ENCODE data around the gene TEX10. TPM values are rescaled to one million over a fixed set of nuclear protein-coding genes. Genes with fewer than 3 reads are reported as not detected.

The TEX10 gene
- total and polyA plus RNA-seq, 2 of the 13 experiments (the other 11 are each of a cell fraction or from before 2014, with no cell fraction given) = 18.1 to 38.7 TPM

DNA sequence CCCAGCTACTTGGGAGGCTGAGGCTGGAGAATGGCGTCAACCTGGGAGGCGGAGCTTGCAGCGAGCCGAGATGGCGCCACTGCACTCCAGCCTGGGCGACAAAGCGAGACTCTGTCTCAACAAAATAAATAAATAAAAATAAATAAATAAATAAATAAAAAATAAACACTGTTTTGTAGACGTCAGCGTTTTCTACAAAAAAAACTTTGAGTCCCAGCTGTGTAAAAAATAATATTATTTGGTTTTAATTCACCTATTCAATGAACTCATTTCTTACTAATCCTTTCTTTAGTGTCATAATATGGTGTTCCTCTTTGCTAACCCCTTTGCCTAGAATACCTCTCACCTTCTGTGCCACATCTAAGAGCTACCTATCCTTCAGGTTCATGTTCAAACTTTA, 44.0 kb upstream of the TEX10 start:
- Histone ChIP-seq H3K79me2 (ENCODE audit: insufficient read depth, low read length) (no peaks in the 10 kb centered on the region), H3K4me1 (ENCODE audit: insufficient read depth, low read length) (no peaks in the 10 kb centered on the region), H4K20me1 (ENCODE audit: insufficient read depth, low read length) (no peaks in the 10 kb centered on the region), H3K36me3 (replicated peaks in 1 of 2; ENCODE audit: control insufficient read depth in 1 of 2, insufficient read depth in 2 of 2, low read length in 2 of 2) (no peaks in the 10 kb centered on the region), H3K9me3 (ENCODE audit: low read length) (no peaks in the 10 kb centered on the region), H2AFZ (ENCODE audit: low read length) (no peak overlapping the region), H3K4me3 (replicated peaks in 1 of 3; ENCODE audit: insufficient read depth in 1 of 3, low read depth in 2 of 3, low read length in 3 of 3) (no peak overlapping the region), H3K9ac (ENCODE audit: insufficient read depth, low read depth, low read length) (no peak overlapping the region), H3K27me3 (ENCODE audit: control insufficient read depth in 1 of 2, insufficient read depth in 2 of 2, low read length in 2 of 2) (no peaks in the 10 kb centered on the region; a peak in 1 of 5 replicates), H3K27ac (ENCODE audit: extremely low read length, insufficient read depth, low read length) (no peak overlapping the region), H3K4me2 (ENCODE audit: low read depth, low read length) (no peak overlapping the region)
- in situ Hi-C loops (cut with HindIII; ENCODE audit: extremely low pct_ligation_motif_present, low pct_unique_long_range_greater_than_20kb) (no loop called here), intact Hi-C loops (cut with micrococcal nuclease; ENCODE audit: unreplicated experiment) (no loop called here)
- POLR2A ChIA-PET = no interaction called here
- TF ChIP-seq ZNF10 (CRISPR knock-in tag; IDR thresholded peaks at IDR 0.05; ENCODE audit: borderline replicate concordance, low read depth) = no peak
- TF ChIP-seq MAFK (conservative IDR thresholded peaks at IDR 0.05 in 1 of 2, IDR thresholded peaks at IDR 0.05 in 1 of 2; ENCODE audit: low read length in 2 of 2) = peak; percentile 28 to 76; a peak in 2 of 4 replicates
- peak; percentile 31; the same call in 1 of the 2 replicates for TF ChIP-seq MAFF (IDR thresholded peaks at IDR 0.05; ENCODE audit: low read depth, low read length)
- DNase-seq (ENCODE audit: low spot score) (no peak), FAIRE-seq (no peak), ATAC-seq (no peak)
- BruUV-seq (replicated peaks) = no TSS peak
- CTCF ChIA-PET (ENCODE audit: low intra/inter-chr PET ratio, low total read pairs) = no interaction called here
- 88% methylated on average over 9 of the region's 9 CpGs for WGBS (ENCODE audit: low lambda C conversion rate)

DNA sequence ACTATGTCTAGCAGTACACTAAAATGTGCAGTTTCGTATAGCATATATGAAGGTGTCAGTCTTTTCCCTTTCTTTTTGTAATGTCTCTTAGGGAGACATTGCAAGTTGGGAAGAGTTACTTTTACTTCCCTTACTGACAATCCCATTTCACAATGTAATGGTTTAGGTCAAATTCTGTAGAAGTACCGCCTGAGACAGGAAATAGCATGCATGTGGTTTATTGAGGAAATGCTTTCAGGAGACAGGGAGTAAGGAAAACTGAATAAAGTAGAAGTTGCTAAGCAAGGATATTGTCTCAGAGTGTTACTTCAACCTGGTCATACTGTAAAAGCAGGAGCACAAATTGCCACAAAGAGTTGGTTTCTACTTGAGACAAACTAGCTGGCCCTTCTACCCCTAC, 42.1 kb upstream of the TEX10 start:
- no peaks in the 10 kb centered on the region; a peak in 1 of 5 replicates for H3K27me3 ChIP-seq (ENCODE audit: control insufficient read depth in 1 of 2, insufficient read depth in 2 of 2, low read length in 2 of 2)
- no peak overlapping the region for H3K4me3 ChIP-seq (replicated peaks in 1 of 3; ENCODE audit: insufficient read depth in 1 of 3, low read depth in 2 of 3, low read length in 3 of 3)
- no peak for DNase-seq (ENCODE audit: low spot score)
- POLR2A ChIA-PET = no interaction called here
- ATAC-seq = no peak
- WGBS (ENCODE audit: low lambda C conversion rate) = 94% methylated on average over 2 of the region's 2 CpGs
- H3K4me2 ChIP-seq (ENCODE audit: low read depth, low read length) = no peak overlapping the region
- no peaks in the 10 kb centered on the region for H3K9me3 ChIP-seq (ENCODE audit: low read length)
- TF ChIP-seq ZNF264 (CRISPR knock-in tag; IDR thresholded peaks at IDR 0.05) = no peak
- TF ChIP-seq KAT7 (CRISPR knock-in tag; IDR thresholded peaks at IDR 0.05; ENCODE audit: borderline replicate concordance) = no peak
- CTCF ChIA-PET (ENCODE audit: low intra/inter-chr PET ratio, low total read pairs) = no interaction called here
- intact Hi-C loops (cut with micrococcal nuclease; ENCODE audit: unreplicated experiment) (no loop called here), in situ Hi-C loops (cut with HindIII; ENCODE audit: extremely low pct_ligation_motif_present, low pct_unique_long_range_greater_than_20kb) (no loop called here)
- H2AFZ ChIP-seq (ENCODE audit: low read length) = no peak overlapping the region
- no peak overlapping the region for H3K27ac ChIP-seq (ENCODE audit: extremely low read length, insufficient read depth, low read length)
- no peaks in the 10 kb centered on the region for H3K36me3 ChIP-seq (replicated peaks in 1 of 2; ENCODE audit: control insufficient read depth in 1 of 2, insufficient read depth in 2 of 2, low read length in 2 of 2)
- no peak overlapping the region for H3K9ac ChIP-seq (ENCODE audit: insufficient read depth, low read depth, low read length)
- no peaks in the 10 kb centered on the region for H3K4me1 ChIP-seq (ENCODE audit: insufficient read depth, low read length)
- H4K20me1 ChIP-seq (ENCODE audit: insufficient read depth, low read length) = no peaks in the 10 kb centered on the region
- no peak for FAIRE-seq
- no peaks in the 10 kb centered on the region for H3K79me2 ChIP-seq (ENCODE audit: insufficient read depth, low read length)
- no TSS peak for BruUV-seq (replicated peaks)
